NCI-H345 treated with DMSO at 0.1 percent for 48 hours (cell line): ENCODE data around the gene ARHGEF11.
"Not testable (repeated sequence)": the region's sequence is repeated elsewhere in the genome, so short reads cannot be mapped to it uniquely, and the experiment has no call there.

Experiments used
- DNase-seq: peaks from one replicate; lab custom pipeline; 2025; ENCODE audit not compliant: unreplicated experiment; lab: John Stamatoyannopoulos, UW

ARHGEF11 gene

GRCh38 chr1:157045250-157046218, at the start of gene ARHGEF11:
TSS of gene ARHGEF11 (minus strand) at chr1:157045742. CDS start at chr1:157044330, 1,412 bp downstream.
- DNase-seq, result no peak

DNA sequence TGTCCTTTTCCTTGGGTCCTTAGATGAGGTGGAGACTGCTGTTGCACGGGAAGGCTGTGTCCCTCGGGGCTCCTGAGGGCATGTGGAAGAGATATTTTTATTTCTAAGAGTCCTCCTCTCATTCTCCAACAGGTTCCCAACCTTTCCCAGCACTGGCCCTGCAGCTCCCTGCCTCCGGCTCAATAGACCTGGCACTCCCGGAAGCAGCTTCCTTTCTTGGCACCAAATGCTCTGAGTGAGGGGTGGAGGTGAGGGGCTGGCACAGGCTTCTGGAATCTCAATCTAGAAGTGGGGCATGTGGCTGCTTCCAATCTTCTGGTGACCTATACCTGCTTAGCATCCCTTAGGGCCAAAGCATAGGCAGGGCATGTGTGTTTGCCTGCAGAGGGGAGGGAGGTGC, 49.5 kb upstream of the ARHGEF11 start:
- no peak for DNase-seq

GRCh38 chr1:157092831-157093230, 47.3 kb upstream of the ARHGEF11 start:
- DNase-seq, result no peak

- DNase-seq, result no peak
Observed at GRCh38 chr1:157091668-157092273, 46.2 kb upstream of the ARHGEF11 start.

GRCh38 chr1:157091186-157091585, 45.6 kb upstream of the ARHGEF11 start:
- no peak for DNase-seq

GRCh38 chr1:157090771-157091170, 45.2 kb upstream of the ARHGEF11 start:
- no peak for DNase-seq

GRCh38 chr1:157090196-157090647, 44.7 kb upstream of the ARHGEF11 start:
- DNase-seq, result peak; percentile 45

DNA sequence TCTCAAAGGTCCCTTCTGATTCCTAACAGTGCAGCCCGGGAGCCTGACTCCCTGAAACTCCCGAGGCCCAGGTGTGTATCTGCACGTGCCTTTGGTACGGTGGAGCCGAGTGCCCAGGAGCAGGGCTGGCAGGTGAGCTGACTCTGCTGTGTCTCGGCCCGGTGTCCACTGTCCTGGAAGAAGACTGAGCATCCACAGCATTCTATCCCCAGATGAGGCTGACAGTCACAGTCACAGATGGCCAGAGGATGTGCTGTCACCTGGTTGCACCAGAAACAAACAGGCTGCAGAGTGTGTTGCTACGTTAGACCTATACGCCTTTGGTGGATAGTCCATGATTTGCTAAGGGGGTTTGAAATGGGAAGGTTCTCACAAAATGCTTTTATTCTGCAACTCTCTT, 44.2 kb upstream of the ARHGEF11 start:
- no peak for DNase-seq

GRCh38 chr1:157088607-157089006, 43.1 kb upstream of the ARHGEF11 start:
- DNase-seq, result no peak

GRCh38 chr1:157087030-157087429, 41.5 kb upstream of the ARHGEF11 start:
- DNase-seq, result no peak

DNA sequence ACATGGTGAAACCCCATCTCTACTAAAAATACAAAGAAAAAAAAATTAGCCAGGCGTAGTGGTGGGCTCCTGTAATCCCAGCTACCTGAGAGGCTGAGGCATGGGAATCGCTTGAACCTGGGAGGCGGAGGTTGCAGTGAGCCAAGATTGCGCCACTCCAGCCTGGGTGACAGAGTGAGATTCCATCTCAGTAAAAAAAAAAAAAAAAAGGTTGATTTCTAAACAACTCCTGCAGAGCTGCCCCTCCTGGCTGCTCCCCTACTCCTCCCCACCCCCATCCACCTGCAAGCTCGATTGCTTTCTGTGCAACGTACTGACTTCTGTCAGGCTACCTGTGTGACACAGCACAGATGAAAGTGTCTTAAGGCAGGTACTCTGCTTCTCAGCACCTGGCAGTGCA, 40.8 kb upstream of the ARHGEF11 start:
- no peak for DNase-seq

GRCh38 chr1:157085421-157085820, 39.9 kb upstream of the ARHGEF11 start:
- DNase-seq, result no peak

GRCh38 chr1:157084720-157085119, 39.2 kb upstream of the ARHGEF11 start:
- DNase-seq, result no peak

DNA sequence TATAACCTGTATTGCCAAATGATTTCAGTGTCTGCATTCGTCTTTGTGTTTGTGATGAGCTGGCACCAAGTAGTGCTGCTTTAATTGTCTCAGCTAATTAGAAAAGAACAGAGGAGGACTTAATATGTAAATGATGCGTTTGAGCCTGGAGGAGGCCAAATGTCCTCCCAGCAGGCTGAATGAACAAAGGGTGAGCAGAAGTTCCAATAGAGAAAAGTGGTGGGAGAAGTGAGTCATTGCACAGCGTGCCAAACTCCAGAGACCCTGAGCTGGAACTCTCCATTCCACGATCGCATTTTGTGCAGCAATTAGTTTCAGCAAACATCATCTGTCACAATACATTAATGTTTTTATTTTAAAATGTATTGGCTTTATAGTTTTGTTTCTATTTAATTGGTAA, 36.2 kb upstream of the ARHGEF11 start:
- DNase-seq, result no peak

DNA sequence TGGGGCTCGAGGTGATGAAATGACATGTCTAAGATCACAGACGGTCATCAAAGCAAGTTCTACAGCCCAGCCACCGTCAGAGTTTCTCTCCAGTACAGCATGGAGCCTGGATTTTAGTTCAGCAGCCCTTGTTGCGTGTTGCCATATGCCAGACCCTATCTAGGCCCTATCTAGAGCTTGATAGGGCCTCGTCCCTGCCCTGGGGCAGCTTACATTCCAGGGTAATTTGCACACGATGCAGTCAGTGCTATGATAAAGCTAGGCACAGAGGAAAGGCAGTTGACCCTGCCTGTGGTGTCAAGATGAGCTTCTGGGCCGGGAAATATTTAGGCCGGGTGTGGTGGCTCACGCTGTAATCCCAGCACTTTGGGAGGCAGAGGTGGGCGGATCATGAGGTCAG, 35.2 kb upstream of the ARHGEF11 start:
- DNase-seq, result no peak

DNA sequence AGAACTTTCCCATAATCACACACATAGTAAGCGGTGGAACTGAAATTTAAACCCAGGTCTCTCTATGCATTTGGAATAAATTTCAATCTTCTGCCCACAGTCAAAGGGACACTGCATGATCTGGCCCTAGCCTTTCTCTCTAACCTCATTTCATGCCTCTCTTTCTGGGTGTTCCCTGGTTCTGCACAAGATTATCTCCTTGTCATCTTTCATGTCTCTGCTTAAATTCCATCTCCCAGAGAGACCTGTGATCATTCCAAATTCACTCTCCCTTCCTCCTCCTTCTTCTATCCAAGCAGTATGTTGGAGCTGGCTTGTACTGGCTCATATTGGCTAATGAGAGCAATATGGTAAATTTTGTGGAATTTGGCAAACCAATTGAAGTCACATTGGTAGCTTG, 31.9 kb upstream of the ARHGEF11 start:
- no peak for DNase-seq

- no peak for DNase-seq
Observed at GRCh38 chr1:157073944-157074685, 28.6 kb upstream of the ARHGEF11 start.

DNA sequence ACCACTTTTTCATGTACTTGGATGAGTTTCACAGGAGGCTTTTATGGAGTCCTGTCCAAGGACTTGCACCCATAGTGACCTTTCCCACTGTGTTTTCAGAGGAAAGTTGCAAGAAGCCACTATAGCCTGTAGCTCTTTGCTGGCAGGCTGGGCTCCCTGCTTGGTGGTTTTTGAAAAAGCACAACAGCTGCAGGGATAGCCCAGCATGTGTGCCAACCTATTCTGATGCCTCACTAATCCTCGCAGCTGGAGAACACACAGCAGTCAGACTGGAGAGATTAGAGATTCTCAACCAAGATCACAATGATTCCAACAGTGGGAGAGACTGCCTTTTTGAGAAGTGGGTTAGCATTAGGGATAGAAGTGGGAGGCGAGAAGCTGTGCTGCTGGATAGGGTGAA, 24.1 kb upstream of the ARHGEF11 start:
- DNase-seq, result peak; percentile 8

- not testable (repeated sequence) for DNase-seq
Observed at GRCh38 chr1:157059241-157059640, 13.7 kb upstream of the ARHGEF11 start.

DNA sequence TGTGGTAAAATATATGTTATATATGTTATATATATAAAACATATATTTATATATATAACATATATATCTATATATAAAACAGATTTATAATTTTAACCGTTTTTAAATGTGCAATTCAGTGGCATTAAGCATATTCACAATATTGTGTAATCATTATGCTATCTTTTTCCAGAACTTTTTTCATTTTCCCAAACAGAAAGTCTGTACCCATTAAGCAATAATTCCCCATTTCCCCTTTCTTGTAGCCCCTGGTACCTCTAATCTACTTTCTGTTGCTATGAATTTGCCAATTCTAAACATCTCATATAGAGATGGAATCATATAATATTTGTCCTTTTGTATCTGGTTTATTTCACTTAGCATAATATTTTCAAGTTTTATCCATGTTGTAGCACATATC, 10.7 kb upstream of the ARHGEF11 start:
- DNase-seq, result no peak

DNA sequence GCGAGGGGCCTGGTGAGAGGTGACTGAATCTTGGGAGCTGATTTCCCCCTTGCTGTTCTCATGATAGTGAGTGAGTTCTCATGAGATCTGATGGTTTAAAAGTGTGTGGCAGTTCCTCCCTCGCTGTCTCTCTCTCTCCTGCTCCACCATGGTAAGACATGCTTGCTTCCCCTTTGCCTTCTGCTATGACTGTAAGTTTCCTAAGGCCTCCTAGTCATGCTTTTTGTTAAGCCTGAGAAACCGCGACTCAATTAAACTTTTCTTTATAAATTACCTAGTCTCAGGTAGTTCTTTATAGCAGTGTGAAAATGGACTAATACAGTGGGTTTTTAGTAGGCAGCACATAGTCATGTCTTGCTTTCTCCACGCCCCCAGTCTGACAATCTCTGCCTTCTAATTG, 10.2 kb upstream of the ARHGEF11 start:
- DNase-seq, result not testable (repeated sequence)

- DNase-seq, result no peak
Observed at GRCh38 chr1:157050836-157051235, 5.3 kb upstream of the ARHGEF11 start.
